ENCODE data around the gene MSL3. TPM values are rescaled to one million over a fixed set of nuclear protein-coding genes. Genes with fewer than 3 reads are reported as not detected.

MSL3 gene
- polyA plus RNA-seq, 3 donors, result 65.5 to 105 (median 86.0) TPM

- H3K27me3 ChIP-seq (ENCODE audit: control insufficient read depth in 2 of 2, insufficient read depth in 2 of 2, low read length in 2 of 2), result peaks cover 8 to 15% of the 10 kb centered on the region in 2 donors
- H3K27ac Mint-ChIP-seq, result no peak overlapping the region
- no peaks in the 10 kb centered on the region for H3K79me2 ChIP-seq (ENCODE audit: insufficient read depth, low read length)
- H3K4me3 ChIP-seq (replicated peaks in 1 of 3; ENCODE audit: low read depth in 2 of 3, low read length in 3 of 3), result no peak overlapping the region
- no peaks in the 10 kb centered on the region for H3K4me1 ChIP-seq (ENCODE audit: control insufficient read depth in 1 of 2, insufficient read depth in 2 of 2, low read length in 2 of 2)
- H4K20me1 ChIP-seq (ENCODE audit: insufficient read depth, low read length), result no peaks in the 10 kb centered on the region
- no peaks in the 10 kb centered on the region for H3K36me3 ChIP-seq (replicated peaks in 1 of 2; ENCODE audit: control insufficient read depth in 1 of 2, insufficient read depth in 2 of 2, low read length in 2 of 2)
- H3K4me1 Mint-ChIP-seq, result peaks cover 2% of the 10 kb centered on the region
- intact Hi-C loops (cut with micrococcal nuclease), result no loop called here
- no peaks in the 10 kb centered on the region for H3K36me3 Mint-ChIP-seq
- H2AFZ ChIP-seq (ENCODE audit: insufficient read depth, low read depth, low read length, poor library complexity, severe bottlenecking), result no peak overlapping the region
- peaks cover 4 to 6% (median 4%) of the 10 kb centered on the region in 3 donors for H3K27me3 Mint-ChIP-seq (ENCODE audit: low read depth in 3 of 3)
- H3K9me3 ChIP-seq (replicated peaks in 1 of 2; ENCODE audit: control insufficient read depth in 1 of 2, insufficient read depth in 1 of 2, low read length in 2 of 2), result no peaks in the 10 kb centered on the region
- no peak overlapping the region for H3K4me3 Mint-ChIP-seq
- no peak overlapping the region for H3K9ac ChIP-seq (ENCODE audit: insufficient read depth, low read length, poor library complexity, severe bottlenecking)
- no peak for DNase-seq
- WGBS (ENCODE audit: insufficient coverage), result no CpG with 5 or more reads among the region's 2 CpGs
- no peak for TF ChIP-seq CTCF (IDR thresholded peaks at IDR 0.05)
- H3K27ac ChIP-seq (ENCODE audit: low read depth in 1 of 2, low read length in 2 of 2), result no peak overlapping the region
- no peak overlapping the region for H3K4me2 ChIP-seq (replicated peaks; ENCODE audit: extremely low read depth, low read length, poor library complexity, severe bottlenecking)
- no peaks in the 10 kb centered on the region for H3K9me3 Mint-ChIP-seq
Observed at GRCh38 chrX:11741574-11741973, 16.5 kb upstream of the MSL3 start.

GRCh38 chrX:11745881-11746280 lies 12.2 kb upstream of the MSL3 start:
- Histone ChIP-seq H3K9ac (ENCODE audit: insufficient read depth, low read length, poor library complexity, severe bottlenecking) (no peak overlapping the region), H3K4me2 (replicated peaks; ENCODE audit: extremely low read depth, low read length, poor library complexity, severe bottlenecking) (no peak overlapping the region), H3K79me2 (ENCODE audit: insufficient read depth, low read length) (no peaks in the 10 kb centered on the region), H2AFZ (ENCODE audit: insufficient read depth, low read depth, low read length, poor library complexity, severe bottlenecking) (no peak overlapping the region), H3K27me3 (ENCODE audit: control insufficient read depth in 2 of 2, insufficient read depth in 2 of 2, low read length in 2 of 2) (peaks cover 6 to 7% of the 10 kb centered on the region in 2 donors), H3K36me3 (replicated peaks in 1 of 2; ENCODE audit: control insufficient read depth in 1 of 2, insufficient read depth in 2 of 2, low read length in 2 of 2) (no peaks in the 10 kb centered on the region), H3K4me3 (replicated peaks in 1 of 3; ENCODE audit: low read depth in 2 of 3, low read length in 3 of 3) (no peak overlapping the region), H4K20me1 (ENCODE audit: insufficient read depth, low read length) (no peaks in the 10 kb centered on the region), H3K27ac (ENCODE audit: low read depth in 1 of 2, low read length in 2 of 2) (no peak overlapping the region), H3K9me3 (replicated peaks in 1 of 2; ENCODE audit: control insufficient read depth in 1 of 2, insufficient read depth in 1 of 2, low read length in 2 of 2) (no peaks in the 10 kb centered on the region), H3K4me1 (ENCODE audit: control insufficient read depth in 1 of 2, insufficient read depth in 2 of 2, low read length in 2 of 2) (peaks cover 13% of the 10 kb centered on the region in 2 donors)
- intact Hi-C loops (cut with micrococcal nuclease), result no loop called here
- peaks cover 19% of the 10 kb centered on the region for H3K4me1 Mint-ChIP-seq
- WGBS (ENCODE audit: insufficient coverage), result 50% methylated on average over 1 of the region's 2 CpGs
- no peak overlapping the region for H3K4me3 Mint-ChIP-seq
- no peak for TF ChIP-seq CTCF (IDR thresholded peaks at IDR 0.05)
- peaks cover 2 to 7% (median 4%) of the 10 kb centered on the region in 3 donors for H3K27me3 Mint-ChIP-seq (ENCODE audit: low read depth in 3 of 3)
- no peaks in the 10 kb centered on the region for H3K36me3 Mint-ChIP-seq
- peaks cover 0 to 3% (median 0%) of the 10 kb centered on the region in 7 donors for H3K9me3 Mint-ChIP-seq
- DNase-seq, result no peak
- H3K27ac Mint-ChIP-seq, result peak overlapping the region in 1 of 7 donors; percentile 61
